HG03108 (cell line): Measurements from ENCODE around the gene ST3GAL2.

Experiments used
- ATAC-seq: cut with Tn5 transposase; IDR thresholded peaks from one replicate; pipeline ENCODE4 v1.9.1; 2021; ENCODE audit warnings: moderate library complexity; ENCODE audit not compliant: unreplicated experiment

The ST3GAL2 gene

GRCh38 chr16:70438585-70438968 is 323 bp downstream of the ST3GAL2 start:
- ATAC-seq: no peak

- no peak for ATAC-seq
Observed at GRCh38 chr16:70437582-70438557, 1.0 kb downstream of the ST3GAL2 start.

GRCh38 chr16:70437017-70437581 is 1.8 kb downstream of the ST3GAL2 start:
- ATAC-seq: no peak

GRCh38 chr16:70434484-70435260 is 4.2 kb downstream of the ST3GAL2 start:
- ATAC-seq: no peak

- no peak for ATAC-seq
Observed at GRCh38 chr16:70433458-70434103, 5.3 kb downstream of the ST3GAL2 start.

- peak; percentile 15 for ATAC-seq
Observed at GRCh38 chr16:70432723-70433457, 6.0 kb downstream of the ST3GAL2 start.

GRCh38 chr16:70432356-70432722 is 6.6 kb downstream of the ST3GAL2 start:
- no peak for ATAC-seq

- peak; percentile 35 for ATAC-seq
Observed at GRCh38 chr16:70430667-70431536, 8.0 kb downstream of the ST3GAL2 start.

- ATAC-seq: no peak
Observed at GRCh38 chr16:70429888-70430666, 8.8 kb downstream of the ST3GAL2 start.

- ATAC-seq: peak; percentile 28
Observed at GRCh38 chr16:70428178-70428998, 10.5 kb downstream of the ST3GAL2 start.

GRCh38 chr16:70427786-70428177 is 11.1 kb downstream of the ST3GAL2 start:
- ATAC-seq: no peak

- ATAC-seq: no peak
Observed at GRCh38 chr16:70422543-70422942, 16.4 kb downstream of the ST3GAL2 start.

- no peak for ATAC-seq
Observed at GRCh38 chr16:70421473-70422311, 17.2 kb downstream of the ST3GAL2 start.

- no peak for ATAC-seq
Observed at GRCh38 chr16:70421014-70421413, 17.9 kb downstream of the ST3GAL2 start.

GRCh38 chr16:70419384-70420327 is 19.2 kb downstream of the ST3GAL2 start:
- ATAC-seq: no peak

GRCh38 chr16:70418993-70419318 is 19.9 kb downstream of the ST3GAL2 start:
- ATAC-seq: no peak
